Ramos (cell line): ENCODE measurements around the gene SLC25A43.
"Not testable (repeated sequence)": the region's sequence is repeated elsewhere in the genome, so short reads cannot be mapped to it uniquely, and the experiment has no call there.

ENCODE experiments used
- in situ Hi-C: fragments of 300-500 bp; cut with MboI; formaldehyde crosslinking; loops from one replicate; pipeline ENCODE4 v1.14.3; 2022; ENCODE audit warnings: low sequenced_read_pairs; ENCODE audit not compliant: unreplicated experiment

SLC25A43 gene

GRCh38 chrX:119493851-119494495, 94.8 kb downstream of the SLC25A43 start:
- in situ Hi-C loops = not testable (repeated sequence)

DNA sequence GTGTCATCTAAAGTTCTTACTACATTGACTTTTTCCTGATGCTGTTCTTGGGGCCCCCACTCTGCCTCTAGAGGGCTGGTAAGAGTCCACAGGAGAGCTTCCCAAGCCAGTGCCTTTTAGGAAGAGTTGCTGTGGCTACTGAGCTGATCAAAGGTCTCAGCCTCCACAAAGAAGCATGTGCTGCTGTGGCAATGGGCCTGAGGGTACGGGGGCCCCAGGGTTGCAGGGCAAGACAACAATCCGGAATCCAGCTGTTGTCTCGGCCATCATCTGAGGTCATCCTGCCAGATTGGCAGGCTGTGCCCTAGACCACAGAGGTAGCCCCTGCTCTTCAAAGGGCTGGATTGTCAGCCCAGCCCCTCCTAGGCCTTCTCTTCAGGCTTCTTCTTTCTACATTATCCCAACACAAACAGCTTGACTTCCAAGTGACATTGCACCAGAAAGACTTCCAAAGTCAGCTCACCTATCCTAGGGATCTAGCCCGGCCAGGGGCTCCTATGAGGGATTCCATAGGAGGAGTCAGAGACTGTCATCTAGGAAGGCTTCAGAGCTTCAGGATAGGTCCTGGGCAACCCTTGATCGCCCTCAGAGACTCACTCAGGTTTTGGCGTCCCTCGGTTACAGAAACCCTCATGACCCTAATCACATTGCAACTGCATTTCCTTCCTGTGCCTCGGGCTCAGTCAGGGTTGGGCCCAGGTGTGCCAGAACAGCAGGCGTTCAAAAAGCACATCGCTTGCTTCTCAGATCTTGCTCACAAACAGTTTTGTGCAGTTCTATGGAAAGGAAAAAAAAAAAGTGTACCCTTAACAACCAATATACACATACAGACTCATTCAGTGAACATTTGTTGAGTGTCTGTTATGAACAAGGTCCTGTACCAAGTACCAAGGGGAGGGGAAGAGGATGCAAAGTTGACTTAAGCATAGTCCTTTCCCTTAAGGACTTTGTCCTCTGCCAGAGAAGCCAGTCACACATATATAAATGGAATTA, 96.9 kb downstream of the SLC25A43 start:
- in situ Hi-C loops = no loop called here

DNA sequence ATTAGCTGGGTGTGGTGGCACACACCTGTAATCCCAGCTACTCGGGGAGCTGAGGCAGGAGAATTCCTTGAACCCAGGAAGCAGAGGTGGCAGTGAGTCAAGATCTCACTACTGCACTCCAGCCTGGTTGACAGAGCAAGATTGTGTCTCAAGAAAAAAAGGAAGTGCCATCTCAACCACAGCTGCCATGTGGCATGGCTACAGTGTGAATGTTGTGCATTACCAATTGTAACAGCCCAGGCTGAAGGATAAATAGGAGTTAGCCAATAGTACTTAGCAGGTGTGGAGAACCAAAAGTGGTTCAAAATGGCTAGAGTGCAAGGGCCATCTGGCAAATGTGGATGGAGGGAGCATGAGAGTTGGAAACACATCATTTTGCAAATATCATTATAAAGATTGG, 98.0 kb downstream of the SLC25A43 start:
- in situ Hi-C loops = no loop called here

- in situ Hi-C loops = loop anchor here (25.0 kb wide), 1 partner anchor 387 kb away; the partner anchor contains the start of gene AKAP14
Observed at GRCh38 chrX:119500061-119500800, 101.1 kb downstream of the SLC25A43 start.

GRCh38 chrX:119501511-119502148, 102.5 kb downstream of the SLC25A43 start:
- in situ Hi-C loops = loop anchor here (25.0 kb wide), 1 partner anchor 386 kb away; the partner anchor contains the start of gene AKAP14

DNA sequence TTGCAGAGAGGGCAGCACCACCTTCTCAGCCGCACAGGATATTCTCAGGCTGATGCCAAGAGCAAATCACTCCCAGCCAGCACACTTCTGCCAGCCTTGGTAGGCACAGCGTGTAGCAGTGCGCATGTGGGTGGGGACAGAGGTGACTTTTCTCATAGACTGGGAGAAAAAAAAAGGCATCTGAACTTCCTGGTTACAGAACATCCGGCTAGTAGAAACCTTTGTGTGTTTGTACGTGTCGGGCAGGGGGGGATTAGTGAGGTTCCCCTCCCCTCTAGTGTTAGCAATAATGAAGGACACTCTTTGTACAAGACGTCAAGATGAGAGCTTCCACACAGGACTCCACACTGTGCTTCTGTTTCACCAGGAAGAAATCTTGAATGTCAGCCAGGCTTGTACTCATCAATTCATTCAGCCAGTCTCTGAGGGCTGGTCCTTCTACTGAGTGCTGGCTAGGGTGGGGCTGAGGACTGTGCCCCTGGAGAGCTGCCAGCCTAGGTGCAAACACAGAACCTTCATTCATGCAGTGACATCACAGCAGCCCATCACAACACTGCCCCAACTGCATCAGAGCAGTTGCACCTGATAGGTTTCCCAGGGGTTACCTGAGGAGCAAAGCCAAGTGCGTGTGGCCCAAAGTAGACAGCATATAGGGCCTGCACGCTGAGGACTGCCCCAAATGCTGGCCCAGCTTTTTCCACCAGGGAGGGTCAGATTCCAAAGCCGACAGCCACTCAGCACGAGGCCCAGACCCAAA, 103.8 kb downstream of the SLC25A43 start:
- in situ Hi-C loops = loop anchor here (25.0 kb wide), 1 partner anchor 384 kb away; the partner anchor contains the start of gene AKAP14

GRCh38 chrX:119503484-119503861, 104.3 kb downstream of the SLC25A43 start:
- in situ Hi-C loops = loop anchor here (25.0 kb wide), 1 partner anchor 384 kb away; the partner anchor contains the start of gene AKAP14
